GM12864 (cell line): ENCODE results near the gene BCAS3.

Experiments
- DNase-seq: peaks from one replicate; pipeline ENCODE4 v3.0.0-alpha.2; 2011; ENCODE audit warnings: low read depth
- H3K4me3 ChIP-seq: 2 replicates; pipeline ENCODE4 v1.5.1; 2011; ENCODE audit warnings: mild to moderate bottlenecking, low read depth, low read length, control low read depth
- TF ChIP-seq, protein P1 (sequence below): IDR thresholded peaks from 2 replicates; pipeline ENCODE4 v1.5.1; 2011; ENCODE audit warnings: low read depth, mild to moderate bottlenecking, moderate library complexity, low read length, control low read depth, inconsistent platforms; ENCODE audit errors: missing control alignments

Gene BCAS3

DNA sequence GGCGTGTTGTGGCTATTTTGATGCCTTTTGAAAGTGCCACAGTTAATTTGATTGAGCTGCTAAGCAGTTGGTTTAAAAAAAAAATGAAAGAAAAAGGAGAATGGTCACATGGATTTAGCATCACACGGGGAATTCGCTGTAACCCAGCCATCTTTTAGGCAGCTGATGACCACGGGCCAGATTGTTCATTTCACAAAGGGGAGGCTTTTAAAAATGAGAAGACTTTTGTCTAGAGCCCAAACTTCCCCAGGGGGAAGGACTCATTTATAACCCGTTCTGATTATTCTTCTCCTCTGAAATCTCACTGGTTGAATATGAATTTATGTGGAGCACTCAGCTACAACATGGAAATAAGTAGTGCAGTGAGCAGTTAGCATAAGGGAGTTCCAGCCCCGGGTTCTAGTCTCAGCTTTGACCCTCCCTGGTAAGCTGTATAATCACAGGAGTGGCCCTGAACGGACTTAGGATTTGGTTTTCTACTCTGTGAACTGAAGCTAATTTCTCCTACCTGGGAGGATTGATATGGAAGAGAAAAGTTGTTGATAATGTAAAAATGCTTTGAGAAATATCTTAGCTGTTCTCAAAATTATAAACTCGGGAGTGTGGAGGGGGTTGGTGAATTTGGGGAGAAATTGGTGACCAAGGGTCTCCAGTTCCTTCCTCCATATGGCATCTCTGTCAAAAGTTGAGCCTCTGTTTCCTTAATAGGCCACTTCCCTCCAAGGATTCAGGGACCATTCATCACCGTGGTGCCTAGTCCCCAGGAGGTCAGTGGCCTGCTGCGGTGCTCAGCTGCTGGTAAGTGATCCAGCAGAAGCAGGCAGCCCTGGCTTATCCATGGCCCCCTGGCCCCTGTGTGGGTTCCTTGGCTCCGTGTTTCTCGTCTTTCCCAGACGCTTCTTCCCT is 645.6 kb downstream of the BCAS3 start:
- TF ChIP-seq, protein P1, sequence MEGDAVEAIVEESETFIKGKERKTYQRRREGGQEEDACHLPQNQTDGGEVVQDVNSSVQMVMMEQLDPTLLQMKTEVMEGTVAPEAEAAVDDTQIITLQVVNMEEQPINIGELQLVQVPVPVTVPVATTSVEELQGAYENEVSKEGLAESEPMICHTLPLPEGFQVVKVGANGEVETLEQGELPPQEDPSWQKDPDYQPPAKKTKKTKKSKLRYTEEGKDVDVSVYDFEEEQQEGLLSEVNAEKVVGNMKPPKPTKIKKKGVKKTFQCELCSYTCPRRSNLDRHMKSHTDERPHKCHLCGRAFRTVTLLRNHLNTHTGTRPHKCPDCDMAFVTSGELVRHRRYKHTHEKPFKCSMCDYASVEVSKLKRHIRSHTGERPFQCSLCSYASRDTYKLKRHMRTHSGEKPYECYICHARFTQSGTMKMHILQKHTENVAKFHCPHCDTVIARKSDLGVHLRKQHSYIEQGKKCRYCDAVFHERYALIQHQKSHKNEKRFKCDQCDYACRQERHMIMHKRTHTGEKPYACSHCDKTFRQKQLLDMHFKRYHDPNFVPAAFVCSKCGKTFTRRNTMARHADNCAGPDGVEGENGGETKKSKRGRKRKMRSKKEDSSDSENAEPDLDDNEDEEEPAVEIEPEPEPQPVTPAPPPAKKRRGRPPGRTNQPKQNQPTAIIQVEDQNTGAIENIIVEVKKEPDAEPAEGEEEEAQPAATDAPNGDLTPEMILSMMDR, result no peak
- DNase-seq, result no peak
- H3K4me3 ChIP-seq, result no peak overlapping the region

DNA sequence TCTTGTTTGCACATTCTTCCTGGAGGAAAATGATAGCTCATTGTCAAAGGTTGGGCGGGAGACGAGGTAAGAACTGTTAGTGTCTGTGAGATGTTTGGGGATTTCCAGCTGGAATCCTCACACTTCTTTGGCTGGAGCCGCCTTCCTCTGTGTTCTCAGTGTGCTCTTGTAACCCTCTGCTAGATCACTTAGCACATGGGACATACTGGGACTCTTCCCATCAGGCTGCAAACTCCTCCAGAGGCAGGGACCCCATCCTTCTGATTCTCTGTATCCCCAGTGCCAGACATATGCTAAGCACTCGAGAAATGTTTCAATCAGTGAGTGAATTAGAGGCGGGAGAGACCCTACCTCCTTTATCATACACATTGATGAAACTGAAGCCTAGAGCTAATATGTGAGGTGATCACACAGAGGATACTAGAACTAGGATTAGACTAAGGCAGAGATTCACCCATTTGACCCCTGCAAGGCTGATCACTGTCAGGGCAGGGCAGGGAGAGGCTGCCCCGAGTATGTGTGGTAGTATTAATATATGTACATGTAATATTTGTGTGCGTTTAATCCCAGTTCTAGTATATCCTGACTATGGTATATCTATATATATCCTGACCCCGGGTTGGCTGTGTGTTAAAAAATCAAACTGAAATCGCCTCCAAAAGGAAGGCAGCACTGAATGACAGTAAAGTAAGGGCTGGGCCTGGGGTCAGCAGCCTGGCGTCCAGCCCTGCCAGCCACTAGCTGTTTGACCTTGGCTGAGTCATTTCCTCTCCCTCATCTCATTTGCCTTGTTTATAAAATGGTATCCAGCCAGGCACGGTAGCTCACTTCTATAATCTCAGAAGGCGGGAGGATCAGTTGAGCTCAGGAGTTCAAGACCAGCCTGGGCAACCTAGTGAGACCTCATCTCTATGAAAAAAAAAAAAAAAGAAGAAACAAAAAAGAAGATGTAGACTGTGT is 646.5 kb downstream of the BCAS3 start:
- TF ChIP-seq, protein P1, result no peak
- no peak for DNase-seq
- no peak overlapping the region for H3K4me3 ChIP-seq

DNA sequence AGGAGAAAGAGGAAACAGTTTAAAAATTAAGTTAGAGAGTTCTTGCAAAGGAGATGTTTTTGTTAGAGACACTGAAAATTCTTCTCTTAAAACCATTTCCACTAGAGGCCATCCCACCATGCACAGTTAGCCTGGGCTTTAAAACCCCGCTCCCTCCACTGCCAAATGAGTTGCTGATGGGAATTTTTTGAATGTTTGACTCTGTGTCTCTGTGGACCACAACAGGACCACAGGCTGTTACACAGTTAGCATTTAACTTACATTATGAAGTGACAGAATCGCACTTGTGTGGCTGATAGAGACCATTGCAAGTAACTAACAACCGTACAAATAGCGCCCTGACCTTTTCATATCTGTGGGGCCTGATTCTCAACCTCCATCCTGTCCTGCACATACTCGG is 647.3 kb downstream of the BCAS3 start:
- H3K4me3 ChIP-seq, result no peak overlapping the region
- DNase-seq, result no peak
- TF ChIP-seq, protein P1, result no peak

DNA sequence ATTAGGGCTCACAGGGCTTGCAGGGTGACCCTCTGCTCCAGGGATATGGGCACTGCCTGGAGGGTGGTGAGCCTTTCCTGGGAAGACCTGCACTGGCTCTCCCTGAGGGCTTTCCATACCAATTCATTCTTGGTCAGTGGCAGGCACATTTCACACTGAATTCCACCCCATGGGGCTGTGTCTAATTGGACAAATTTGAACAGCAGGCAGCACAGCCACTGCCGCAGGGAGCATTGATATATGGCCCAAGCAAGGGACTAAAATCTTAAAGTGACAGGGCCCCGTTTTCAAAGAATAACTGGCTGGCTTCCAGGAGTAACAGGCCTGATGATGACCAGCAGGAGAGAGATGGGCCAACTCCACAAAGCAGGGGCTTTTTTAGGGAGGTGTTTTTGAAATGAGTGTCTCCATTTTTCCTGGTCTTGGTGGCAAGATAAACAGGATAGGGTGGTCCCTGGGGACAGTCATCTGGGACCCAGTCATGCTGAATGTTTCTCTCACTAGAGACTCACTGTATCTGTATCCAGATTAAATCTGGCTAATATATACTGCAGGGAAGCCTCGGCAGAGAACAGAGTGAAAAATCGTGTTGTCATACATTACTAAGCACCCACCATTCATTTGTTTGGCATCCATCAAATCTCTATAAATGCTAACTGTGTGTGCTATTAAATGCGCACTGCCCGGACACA is 647.9 kb downstream of the BCAS3 start:
- TF ChIP-seq, protein P1, result no peak
- no peak overlapping the region for H3K4me3 ChIP-seq
- DNase-seq, result no peak

DNA sequence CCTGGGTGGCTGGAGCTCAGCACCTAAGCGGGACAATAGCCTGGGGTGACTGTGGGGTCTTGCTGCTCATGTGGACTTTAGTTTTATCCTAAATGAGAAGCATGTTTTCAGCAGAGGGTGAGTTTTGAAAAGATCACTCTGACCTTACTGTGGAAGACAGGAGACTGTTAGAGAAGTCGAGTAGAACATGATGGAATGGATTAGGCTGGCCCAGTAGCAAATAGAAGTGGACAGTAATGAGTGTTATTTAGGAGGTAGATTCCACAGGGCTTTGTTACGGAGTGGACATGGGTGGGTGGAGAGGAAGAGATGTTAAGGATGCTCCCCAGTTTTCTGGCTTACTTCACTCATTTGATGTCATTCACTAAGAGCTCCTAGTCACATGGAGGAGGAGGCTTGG is 648.7 kb downstream of the BCAS3 start:
- TF ChIP-seq, protein P1, result no peak
- H3K4me3 ChIP-seq, result no peak overlapping the region
- DNase-seq, result no peak

DNA sequence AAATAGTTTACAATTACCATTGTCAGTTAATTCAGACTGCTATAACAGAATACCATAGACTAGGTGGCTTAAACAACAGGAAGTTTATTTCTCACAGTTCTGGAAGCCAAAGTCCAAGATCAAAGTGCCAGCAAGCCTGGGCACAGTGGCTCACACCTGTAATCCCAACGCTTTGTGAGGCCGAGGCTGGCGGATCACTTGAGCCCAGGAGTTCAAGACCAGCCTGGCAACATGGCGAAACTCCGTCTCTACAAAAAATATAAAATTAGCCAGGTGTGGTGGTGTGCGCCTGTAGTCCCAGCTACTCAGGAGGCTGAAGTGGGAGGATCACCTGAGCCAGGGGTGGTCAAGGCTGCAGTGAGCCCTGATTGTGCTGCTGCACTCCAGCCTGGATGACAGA is 650.7 kb downstream of the BCAS3 start:
- H3K4me3 ChIP-seq, result no peak overlapping the region
- TF ChIP-seq, protein P1, result no peak
- DNase-seq, result no peak
